H1 (cell line): ENCODE results near the gene KLHL29. TPM values are rescaled to one million over a fixed set of nuclear protein-coding genes. Genes with fewer than 3 reads are reported as not detected.

Experiments used
- CTCF ChIA-PET: fragments of 300-600 bp; sonication (Branson Sonifier 250); formaldehyde crosslinking; loops from one replicate; lab custom pipeline; 2021; ENCODE audit not compliant: partially characterized antibody; lab: Charles Lee
- POLR2A ChIA-PET: fragments of 300-600 bp; sonication (Branson Sonifier 250); formaldehyde crosslinking; loops from one replicate; lab custom pipeline; 2021; ENCODE audit warnings: inconsistent platforms; ENCODE audit not compliant: partially characterized antibody; lab: Charles Lee
- DNase-seq, 2 experiments: peaks; one replicate each; pipeline versions ENCODE4 v3.0.0 to v3.0.0-alpha.2; 2010 to 2022; ENCODE audit warnings: low spot score in 2 of 2, low read depth in 1 of 2, mixed read lengths in 1 of 2
- FAIRE-seq: peaks from 2 replicates; lab custom pipeline; 2011; peaks lifted over from hg19 to GRCh38; lab: Jason Lieb, UNC
- H2AFZ ChIP-seq: 2 replicates; pipeline ENCODE4 v1.8.1; 2012; ENCODE audit warnings: low read length, inconsistent platforms
- H2AK5ac ChIP-seq: 2 replicates; pipeline ENCODE4 v1.6.1; 2013; ENCODE audit warnings: low read depth, low read length
- H2BK120ac ChIP-seq: replicated peaks from 2 replicates; pipeline ENCODE3; 2013; ENCODE audit warnings: low read depth, low read length, inconsistent platforms
- H2BK12ac ChIP-seq: 2 replicates; pipeline ENCODE4 v1.6.1; 2013; ENCODE audit warnings: low read depth, low read length
- H2BK15ac ChIP-seq: 2 replicates; pipeline ENCODE4 v1.6.1; 2013; ENCODE audit warnings: low read length
- H2BK20ac ChIP-seq: 2 replicates; pipeline ENCODE4 v1.6.1; 2013; ENCODE audit warnings: low read length
- H2BK5ac ChIP-seq: 2 replicates; pipeline ENCODE4 v1.6.1; 2013; ENCODE audit warnings: low read depth, low read length
- H3K14ac ChIP-seq: 2 replicates; pipeline ENCODE4 v1.6.1; 2013; ENCODE audit warnings: inconsistent platforms; ENCODE audit not compliant: insufficient read length
- H3K18ac ChIP-seq: 2 replicates; pipeline ENCODE4 v1.6.1; 2013; ENCODE audit warnings: low read length; ENCODE audit errors: extremely low read depth
- H3K23ac ChIP-seq: 2 replicates; pipeline ENCODE4 v1.6.1; 2013; ENCODE audit warnings: inconsistent platforms; ENCODE audit not compliant: insufficient read length
- H3K23me2 ChIP-seq: 2 replicates; pipeline ENCODE4 v1.6.1; 2013; ENCODE audit warnings: low read depth, low read length
- H3K27ac ChIP-seq: 2 replicates; pipeline ENCODE4 v1.6.1; 2011; ENCODE audit warnings: low read depth, low read length, inconsistent platforms
- H3K27me3 ChIP-seq, 4 experiments: replicated peaks in 1 of 4; 1 replicate in 1 of 4; 2 replicates in 3 of 4; pipeline versions ENCODE4 v1.6.1 to v1.8.1; 2011 to 2013; ENCODE audit warnings: low read length in 3 of 4, mild to moderate bottlenecking in 3 of 4, inconsistent platforms in 2 of 4, mixed read lengths in 2 of 4, moderate library complexity in 1 of 4; ENCODE audit not compliant: control insufficient read depth in 3 of 4, insufficient read depth in 3 of 4; ENCODE audit errors: extremely low read depth in 1 of 4
- H3K36me3 ChIP-seq, 4 experiments: 2 replicates each; pipeline versions ENCODE4 v1.6.1 to v1.8.1; 2011 to 2013; ENCODE audit warnings: mild to moderate bottlenecking in 4 of 4, low read length in 3 of 4, moderate library complexity in 2 of 4, control low read depth in 1 of 4, inconsistent platforms in 1 of 4; ENCODE audit not compliant: insufficient read depth in 4 of 4, control insufficient read depth in 2 of 4
- H3K4ac ChIP-seq: replicated peaks from 2 replicates; pipeline ENCODE3; 2013; ENCODE audit warnings: low read length, low read depth, mixed read lengths, inconsistent platforms; ENCODE audit not compliant: insufficient read length
- H3K4me1 ChIP-seq, 4 experiments: replicated peaks in 1 of 4; 1 replicate in 1 of 4; 2 replicates in 3 of 4; pipeline versions ENCODE4 v1.6.1 to v1.8.1; 2011 to 2013; ENCODE audit warnings: low read length in 3 of 4, inconsistent platforms in 2 of 4, mixed read lengths in 1 of 4; ENCODE audit not compliant: insufficient read depth in 4 of 4, control insufficient read depth in 3 of 4
- H3K4me2 ChIP-seq, 2 experiments: 2 replicates each; pipeline versions ENCODE4 v1.6.1 to v1.8.1; 2011 to 2013; ENCODE audit warnings: low read depth in 2 of 2, low read length in 2 of 2, control low read depth in 1 of 2, inconsistent platforms in 1 of 2, mild to moderate bottlenecking in 1 of 2; ENCODE audit not compliant: insufficient read depth in 1 of 2
- H3K4me3 ChIP-seq, 4 experiments: fragments of 200-600, 300-600 bp in 1 of 4; sonication (generic), shearing (Covaris generic), sonication (Bioruptor Twin) in 1 of 4; 2 replicates each; pipeline versions ENCODE4 v1.5.1 to v1.8.1; 2011 to 2016; ENCODE audit warnings: low read length in 4 of 4, low read depth in 3 of 4, control low read depth in 2 of 4, inconsistent platforms in 2 of 4, mild to moderate bottlenecking in 2 of 4, mixed read lengths in 1 of 4, moderate library complexity in 1 of 4; ENCODE audit not compliant: insufficient read depth in 2 of 4; ENCODE audit errors: extremely low read depth in 1 of 4
- H3K56ac ChIP-seq: replicated peaks from 2 replicates; pipeline ENCODE3; 2013; ENCODE audit warnings: low read depth, mild to moderate bottlenecking, mixed read lengths, low read length, inconsistent platforms; ENCODE audit not compliant: insufficient read length
- H3K79me1 ChIP-seq: 2 replicates; pipeline ENCODE4 v1.6.1; 2013; ENCODE audit warnings: low read depth, low read length, control low read depth
- H3K79me2 ChIP-seq, 2 experiments: 2 replicates each; pipeline versions ENCODE4 v1.6.1 to v1.8.1; 2012 to 2013; ENCODE audit warnings: low read length in 2 of 2, mild to moderate bottlenecking in 2 of 2, inconsistent platforms in 1 of 2; ENCODE audit not compliant: insufficient read depth in 2 of 2, control insufficient read depth in 1 of 2
- H3K9ac ChIP-seq, 4 experiments: replicated peaks in 1 of 4; 1 replicate in 1 of 4; 2 replicates in 3 of 4; pipeline versions ENCODE4 v1.6.1 to v1.8.1; 2011 to 2013; ENCODE audit warnings: low read depth in 3 of 4, low read length in 3 of 4, control low read depth in 2 of 4, mild to moderate bottlenecking in 2 of 4, moderate library complexity in 2 of 4, inconsistent platforms in 1 of 4; ENCODE audit errors: extremely low read depth in 1 of 4
- H3K9me3 ChIP-seq, 2 experiments: 2 replicates each; pipeline versions ENCODE4 v1.6.1 to v1.8.1; 2012 to 2013; ENCODE audit warnings: mild to moderate bottlenecking in 2 of 2, moderate library complexity in 2 of 2, control low read depth in 1 of 2, inconsistent platforms in 1 of 2, low read depth in 1 of 2, low read length in 1 of 2, mixed read lengths in 1 of 2; ENCODE audit not compliant: insufficient read depth in 2 of 2
- H4K20me1 ChIP-seq, 2 experiments: replicated peaks in 1 of 2; 2 replicates each; pipeline versions ENCODE3 to v1.8.1; 2011 to 2013; ENCODE audit warnings: inconsistent platforms in 2 of 2, low read length in 2 of 2, mild to moderate bottlenecking in 1 of 2; ENCODE audit not compliant: insufficient read depth in 2 of 2, control insufficient read depth in 1 of 2
- H4K5ac ChIP-seq: 2 replicates; pipeline ENCODE4 v1.6.1; 2013; ENCODE audit warnings: low read length, low read depth, mixed read lengths, inconsistent platforms; ENCODE audit not compliant: insufficient read length
- H4K8ac ChIP-seq: 2 replicates; pipeline ENCODE4 v1.8.0; 2013; ENCODE audit warnings: mild to moderate bottlenecking, moderate library complexity, low read length, inconsistent platforms; ENCODE audit not compliant: insufficient read depth; ENCODE audit errors: extremely low read depth
- H4K91ac ChIP-seq: replicated peaks from 2 replicates; pipeline ENCODE3; 2013; ENCODE audit warnings: low read length, mixed read lengths, inconsistent platforms; ENCODE audit not compliant: insufficient read length
- CBX5 ChIP-seq: fragments of 300-800, 300-1000 bp; sonication (generic); IDR thresholded peaks from 2 replicates; pipeline ENCODE4 v1.7.1; 2016; ENCODE audit warnings: antibody characterized with exemption, low read length, low read depth
- CBX8 ChIP-seq: fragments of 300-800, 300-1000 bp; sonication (generic); IDR thresholded peaks from 2 replicates; pipeline ENCODE4 v1.7.1; 2016; ENCODE audit warnings: low read depth, low read length, borderline replicate concordance
- EZH2 ChIP-seq: fragments of 200-600 bp; sonication (generic); IDR thresholded peaks from 2 replicates; pipeline ENCODE4 v1.7.1; 2012; ENCODE audit warnings: low read depth, mild to moderate bottlenecking, moderate library complexity, low read length, inconsistent platforms; ENCODE audit not compliant: severe bottlenecking
- FOSL1 ChIP-seq: IDR thresholded peaks from 2 replicates; pipeline ENCODE4 v1.6.1; 2011; ENCODE audit warnings: mild to moderate bottlenecking, low read depth, low read length, moderate library complexity; ENCODE audit not compliant: insufficient read depth
- GTF2F1 ChIP-seq: IDR thresholded peaks from 2 replicates; pipeline ENCODE4 v1.6.1; 2012; ENCODE audit warnings: low read depth, low read length, improper control_type of control experiment, borderline replicate concordance
- KDM4A ChIP-seq: IDR thresholded peaks from one replicate; pipeline ENCODE4 v1.7.1; 2012; ENCODE audit warnings: low read depth, mild to moderate bottlenecking, moderate library complexity, low read length, inconsistent platforms; ENCODE audit not compliant: severe bottlenecking
- POU5F1 ChIP-seq: IDR thresholded peaks from 2 replicates; pipeline ENCODE4 v1.6.1; 2011; ENCODE audit warnings: low read depth, mild to moderate bottlenecking, low read length, moderate library complexity
- RNF2 ChIP-seq: fragments of 200-900, 300-1000 bp; sonication (generic); IDR thresholded peaks from 2 replicates; pipeline ENCODE4 v1.7.1; 2016; ENCODE audit warnings: borderline replicate concordance, low read depth, mild to moderate bottlenecking, antibody characterized with exemption, low read length; ENCODE audit not compliant: poor library complexity, severe bottlenecking; ENCODE audit errors: missing control alignments
- SIX5 ChIP-seq: IDR thresholded peaks from 2 replicates; pipeline ENCODE4 v1.6.1; 2011; ENCODE audit warnings: mild to moderate bottlenecking, low read depth, low read length
- WGBS, 2 experiments: shearing (Covaris generic) in 1 of 2; methylation state at CpG; one replicate each; pipeline versions ENCODE4 v1.1.6 to v1.1.7; 2013 to 2015; ENCODE audit warnings: low lambda C conversion rate in 2 of 2, mixed read lengths in 2 of 2, inconsistent platforms in 1 of 2, low coverage in 1 of 2, missing lambda C conversion rate in 1 of 2; ENCODE audit not compliant: insufficient replicate concordance in 2 of 2, insufficient coverage in 1 of 2, insufficient read length in 1 of 2; ENCODE audit errors: extremely low coverage in 1 of 2, missing lambda C conversion rate in 1 of 2; 5-methylcytosine and 5-hydroxymethylcytosine counted together
- polyA plus RNA-seq, 7 experiments: library from polyadenylated mRNA; depleted of rRNA in 3 of 7; stranded (reverse) in 5 of 7; unstranded in 2 of 7; fragments of >200 nt in 5 of 7; fragments of 200-250 nt in 2 of 7; gene quantifications; 1 replicate in 5 of 7; 2 replicates in 1 of 7; 4 replicates in 1 of 7; pipeline versions ENCODE4 v1.2.1 to v1.2.3, GENCODE V29; 2011 to 2013; ENCODE audit warnings: missing spikeins in 2 of 7, mixed read lengths in 2 of 7
- total RNA-seq: library from RNA; stranded (reverse); fragmentation: NEBNext Ultra II Directional; extraction: Animal tissue kit (Norgen Biotek cat#: 25700); gene quantifications from 2 replicates; pipeline ENCODE4 v1.2.1, GENCODE V29; 2021

The KLHL29 gene
- total and polyA plus RNA-seq, 2 of the 8 experiments (the other 6 are each of a cell fraction or from before 2014, with no cell fraction given), result 1.1 to 4.7 TPM

GRCh38 chr2:23445450-23445868 lies 60.5 kb downstream of the KLHL29 start:
- H3K4me1 ChIP-seq, result no peaks in the 10 kb centered on the region
- H3K23me2 ChIP-seq, result no peaks in the 10 kb centered on the region
- POLR2A ChIA-PET, result no interaction called here
- no peaks in the 10 kb centered on the region for H3K79me2 ChIP-seq
- no peak overlapping the region for H3K23ac ChIP-seq
- no peak overlapping the region for H3K4me3 ChIP-seq
- H3K56ac ChIP-seq, result no peak overlapping the region
- DNase-seq, result peak in 1 of 2 experiments; percentile 16
- TF ChIP-seq EZH2, result no peak
- TF ChIP-seq SIX5, result no peak
- no peak for TF ChIP-seq RNF2
- no peak for TF ChIP-seq CBX5
- TF ChIP-seq POU5F1, result no peak
- no peak for TF ChIP-seq FOSL1
- TF ChIP-seq GTF2F1, result no peak
- no peak for TF ChIP-seq KDM4A
- TF ChIP-seq CBX8, result no peak
- TF ChIP-seq, all 59 proteins: peak for 0
- no peaks in the 10 kb centered on the region for H3K36me3 ChIP-seq
- no peak overlapping the region for H4K91ac ChIP-seq
- H2BK20ac ChIP-seq, result no peak overlapping the region
- no peak overlapping the region for H2BK12ac ChIP-seq
- 85% methylated on average over 4 of the region's 4 CpGs; no CpG with 5 or more reads in 1 of the 2 experiments for WGBS, 2 experiments
- H3K14ac ChIP-seq, result no peak overlapping the region
- H3K79me1 ChIP-seq, result no peaks in the 10 kb centered on the region
- H3K27ac ChIP-seq, result no peak overlapping the region
- H2BK15ac ChIP-seq, result no peak overlapping the region
- H2BK120ac ChIP-seq, result no peak overlapping the region
- no peak overlapping the region for H3K18ac ChIP-seq
- H2AFZ ChIP-seq, result no peak overlapping the region
- H3K27me3 ChIP-seq, result no peaks in the 10 kb centered on the region
- peaks cover 5 to 6% of the 10 kb centered on the region in 2 experiments for H3K9me3 ChIP-seq
- H3K4ac ChIP-seq, result no peak overlapping the region
- H2BK5ac ChIP-seq, result no peak overlapping the region
- no peak for FAIRE-seq
- no peak overlapping the region for H4K8ac ChIP-seq
- no peak overlapping the region for H3K4me2 ChIP-seq
- no peak overlapping the region for H4K5ac ChIP-seq
- H2AK5ac ChIP-seq, result no peak overlapping the region
- H3K9ac ChIP-seq, result no peak overlapping the region
- CTCF ChIA-PET, result interaction anchor here (0.8 kb wide), 1 partner anchor 14 kb away, joined by 3 read pairs; no protein-coding TSS in a partner anchor
- no peaks in the 10 kb centered on the region for H4K20me1 ChIP-seq
